HG02973 (cell line): Measurements from ENCODE around the gene TPP2.

Source experiments
- ATAC-seq: cut with Tn5 transposase; IDR thresholded peaks from one replicate; pipeline ENCODE4 v1.9.1; 2021; ENCODE audit warnings: moderate library complexity; ENCODE audit not compliant: unreplicated experiment

TPP2 gene

DNA sequence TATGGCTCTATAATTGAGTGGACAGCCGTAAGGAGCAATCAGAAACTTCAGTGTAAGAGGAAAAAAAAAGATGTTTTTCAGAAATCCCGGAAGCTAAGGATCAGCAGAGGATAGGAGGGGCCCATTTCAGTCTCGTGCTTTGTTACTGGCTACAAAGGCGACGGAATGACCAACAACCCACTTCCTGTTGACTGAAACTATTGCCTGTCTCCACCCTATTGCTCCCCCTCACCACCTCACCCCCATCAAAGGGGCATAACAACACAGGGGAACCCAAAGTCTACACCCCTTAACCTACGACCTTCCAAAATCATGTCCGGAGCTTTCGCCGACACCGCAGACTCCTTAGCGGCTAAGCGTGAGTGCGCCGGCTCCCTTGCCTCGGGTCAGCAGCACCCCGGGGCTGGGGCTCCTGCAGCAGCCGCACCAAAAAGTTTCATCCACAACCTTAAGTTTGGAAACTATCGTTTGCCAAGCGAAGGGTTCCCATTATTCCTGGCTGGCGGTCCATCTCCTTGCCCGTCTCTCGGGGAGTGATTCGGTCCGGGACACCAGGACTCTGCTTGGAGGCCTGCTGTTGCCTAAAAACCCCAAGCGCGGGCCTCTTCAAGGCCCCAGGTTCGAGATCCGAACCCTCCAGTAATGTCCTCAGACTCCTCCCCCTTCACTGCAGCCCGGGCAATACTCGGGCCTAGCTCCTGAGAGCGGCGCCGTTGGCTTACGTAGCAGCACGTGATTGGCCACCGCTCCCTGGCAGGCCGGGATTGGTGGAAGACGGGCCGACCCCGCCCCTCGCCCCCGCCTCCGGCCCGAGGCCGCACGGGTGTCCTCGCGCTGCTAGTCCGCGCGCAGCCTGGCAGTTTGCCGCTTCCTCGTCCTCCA lies at the start of gene TPP2:
TPP2 (plus strand) TSS at position 840 of the 882 bp plus-strand sequence. CDS start 53 bp downstream, outside the sequence.
- ATAC-seq, result peak; percentile 81

DNA sequence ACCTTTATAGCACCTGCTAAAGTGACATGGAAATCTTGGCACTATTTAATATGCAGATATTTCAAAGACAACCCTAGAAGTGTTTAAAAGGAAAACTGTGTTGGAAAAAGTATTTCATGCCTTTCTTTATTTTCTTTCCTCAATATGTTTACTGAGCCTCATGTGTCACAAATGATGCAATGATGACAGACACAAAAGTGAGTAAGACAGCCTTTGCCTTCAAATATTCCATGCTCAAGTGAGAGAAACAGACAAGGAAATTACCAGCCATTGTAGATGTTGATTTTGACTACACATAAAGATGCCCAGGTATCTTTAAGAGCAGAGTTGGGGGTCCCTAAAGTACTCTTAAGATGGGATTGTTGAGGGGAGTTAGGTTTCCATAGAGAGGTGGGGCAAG lies 48.0 kb upstream of the TPP2 start:
- no peak for ATAC-seq

DNA sequence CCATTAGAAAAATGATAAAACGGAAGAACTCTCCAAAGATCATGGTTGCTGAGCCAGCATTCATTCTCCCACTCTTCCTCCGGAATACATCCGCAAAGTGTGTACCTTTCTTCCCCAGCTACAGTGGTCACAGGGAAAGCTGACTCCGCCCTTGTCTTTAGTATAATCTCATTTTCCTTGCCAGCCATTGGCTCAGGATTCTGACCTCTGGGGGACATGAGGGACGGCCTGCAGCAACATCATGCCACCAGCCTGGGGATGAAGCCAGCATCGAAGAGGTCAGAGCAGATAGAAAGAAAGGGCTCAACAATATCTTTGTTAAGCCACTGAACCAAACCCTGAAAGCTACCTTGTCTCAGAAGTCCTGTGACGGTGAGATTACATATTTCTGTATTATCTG lies 46.3 kb upstream of the TPP2 start:
- no peak for ATAC-seq

DNA sequence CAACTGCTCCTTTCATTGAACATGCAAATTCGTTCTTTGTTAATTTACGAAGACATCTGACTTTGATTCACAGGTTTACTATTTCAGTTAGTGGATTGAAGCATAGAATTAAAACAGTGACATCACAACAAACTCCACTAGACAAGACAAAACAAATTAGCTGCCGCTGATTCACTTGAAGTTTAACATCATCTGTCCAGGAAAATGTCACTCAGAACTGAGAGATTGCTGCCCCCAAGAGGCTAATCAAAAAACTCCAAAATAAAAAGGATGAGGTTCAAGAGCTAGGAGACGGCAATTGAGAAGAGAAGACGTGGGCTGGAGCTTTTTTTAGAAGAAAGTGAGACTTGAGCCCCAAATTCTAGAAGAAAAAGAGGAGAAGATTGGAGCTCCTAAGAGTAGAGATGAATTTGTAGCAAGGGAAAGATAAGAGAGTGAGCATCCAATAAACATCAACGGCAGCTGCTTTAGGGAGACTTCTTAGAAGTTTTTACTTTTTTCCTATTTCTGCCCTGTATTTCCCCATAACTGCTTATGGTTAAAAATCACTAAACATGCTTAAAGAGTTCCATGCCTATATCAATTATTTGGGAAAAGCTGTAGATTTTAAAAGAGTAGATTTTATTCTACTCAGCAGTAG lies 40.8 kb upstream of the TPP2 start:
- peak; percentile 66 for ATAC-seq

DNA sequence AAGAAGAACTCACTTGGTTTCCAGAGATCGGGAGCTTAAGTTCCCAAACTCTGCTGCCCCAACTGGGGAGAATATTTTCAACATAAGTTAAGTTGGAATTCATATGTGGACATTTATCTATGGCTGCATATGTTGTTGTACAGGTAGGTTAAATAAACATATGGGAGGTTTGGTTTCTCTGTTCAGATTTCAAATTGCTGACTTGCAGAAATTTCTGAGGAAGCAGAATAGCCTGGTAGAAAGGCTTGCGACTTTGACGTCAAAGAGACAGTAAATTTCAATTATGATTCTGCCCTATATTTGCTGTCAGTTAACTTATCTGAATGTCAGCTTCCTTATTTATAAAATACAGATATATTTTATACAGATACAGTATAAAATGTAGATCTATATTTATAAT lies 40.0 kb upstream of the TPP2 start:
- no peak for ATAC-seq

DNA sequence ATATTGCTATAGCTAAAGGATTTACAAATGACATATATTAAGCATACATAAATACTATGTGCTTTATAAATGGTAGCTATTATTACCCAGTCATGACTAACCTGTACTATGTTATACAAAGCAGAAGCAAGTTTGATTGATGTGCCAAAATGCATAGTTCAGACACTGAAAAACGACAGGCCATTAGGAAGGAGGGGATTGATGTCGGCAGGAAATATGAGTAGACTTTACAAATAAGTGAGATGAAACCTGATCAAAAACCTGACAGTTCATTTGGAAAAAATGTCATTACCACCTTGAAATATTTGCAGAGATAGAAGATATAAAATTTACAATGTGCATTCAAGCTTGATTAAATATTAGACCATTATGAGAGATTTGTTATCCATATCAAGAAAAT lies 38.8 kb upstream of the TPP2 start:
- no peak for ATAC-seq

DNA sequence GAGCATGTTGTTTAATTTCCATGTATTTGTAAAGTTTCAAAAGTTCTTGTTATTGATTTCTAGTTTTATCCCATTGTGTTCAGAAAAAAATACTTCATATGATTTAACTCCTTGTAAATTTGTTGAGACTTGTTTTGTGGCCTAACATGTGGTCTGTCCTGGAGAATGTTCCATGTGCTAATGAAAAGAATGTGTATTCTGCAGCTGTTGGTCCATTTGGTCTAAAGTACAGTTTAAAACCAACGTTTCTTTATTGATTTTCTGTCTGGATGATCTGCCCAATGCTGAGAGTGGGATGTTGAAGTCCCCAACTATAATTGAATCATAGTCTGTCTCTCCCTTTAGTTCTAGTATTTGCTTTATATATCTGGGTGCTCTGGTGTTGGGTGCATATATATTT lies 34.9 kb upstream of the TPP2 start:
- ATAC-seq, result no peak

DNA sequence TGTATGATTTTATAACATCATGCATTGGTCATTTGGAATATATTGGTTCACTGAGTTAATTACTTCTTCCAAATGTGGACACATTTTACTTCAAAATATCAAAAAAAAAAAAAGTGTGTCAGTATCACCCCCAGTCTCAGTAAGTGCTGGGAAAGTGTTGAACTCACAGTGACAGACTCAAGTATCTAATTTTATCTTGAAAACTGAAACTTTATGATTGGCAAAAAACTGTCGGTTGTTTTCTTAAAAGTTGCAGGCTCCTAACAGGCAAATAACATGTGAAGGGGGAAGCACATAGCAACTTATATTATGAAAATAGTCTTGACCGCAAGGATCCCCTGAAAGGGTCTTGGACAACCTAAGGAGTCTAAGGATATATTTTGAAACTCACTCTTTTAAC lies 33.5 kb upstream of the TPP2 start:
- ATAC-seq, result no peak

DNA sequence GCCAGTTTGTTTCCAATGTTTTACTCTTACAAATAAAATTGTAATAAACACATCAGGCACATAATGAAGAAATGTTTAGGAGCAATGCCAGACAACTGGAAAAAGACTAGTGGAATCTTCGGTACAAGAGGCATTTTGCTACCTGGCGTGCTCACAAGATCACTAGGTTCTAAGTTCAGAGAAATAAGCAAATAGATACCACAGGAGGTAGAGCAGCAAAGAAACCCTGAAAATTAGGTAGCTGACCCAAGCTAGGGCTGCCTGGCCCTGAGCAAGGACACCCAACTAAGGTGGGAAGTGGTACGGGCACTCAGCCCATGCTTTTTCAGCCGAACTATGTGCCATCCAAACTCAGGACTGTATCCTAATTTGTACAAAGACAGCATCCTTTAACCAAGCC lies 32.2 kb upstream of the TPP2 start:
- ATAC-seq, result no peak

DNA sequence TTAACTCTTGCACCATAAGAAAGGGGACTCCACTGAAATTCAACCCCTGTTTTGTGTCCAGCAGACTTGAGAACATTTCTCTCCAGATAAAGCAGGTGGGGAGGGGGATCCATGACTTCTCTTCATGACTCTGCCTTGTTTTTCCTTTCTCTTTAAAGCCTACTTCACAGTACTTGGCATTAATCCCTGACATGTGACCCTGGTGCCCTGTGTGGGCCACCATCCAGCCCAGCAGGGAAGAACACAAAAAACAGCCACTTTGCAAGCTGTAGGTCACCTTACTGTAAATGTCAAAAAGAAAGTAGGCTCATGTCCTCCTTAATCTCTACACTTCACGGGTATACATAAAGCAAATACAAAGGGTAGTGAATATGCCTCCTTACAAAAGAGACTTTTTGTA lies 30.3 kb upstream of the TPP2 start:
- no peak for ATAC-seq

DNA sequence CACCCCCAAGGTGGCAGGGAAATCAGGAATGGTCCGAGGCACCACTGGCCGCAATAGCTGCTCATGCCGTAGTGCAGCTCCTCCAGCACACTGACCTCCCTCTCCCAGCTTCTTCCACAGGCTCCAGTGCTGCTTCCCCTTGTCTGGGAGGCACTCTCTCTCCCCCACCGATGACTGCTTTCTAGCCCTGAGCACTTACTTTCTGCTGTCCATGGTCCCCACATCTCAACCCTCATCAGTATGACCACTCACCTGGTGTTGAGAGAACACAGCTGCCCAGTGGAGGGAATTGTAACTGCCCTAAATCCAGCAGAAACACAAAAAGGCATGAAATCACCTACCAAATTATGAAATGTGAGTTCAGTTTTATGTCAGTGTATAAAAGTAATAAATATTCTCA lies 28.9 kb upstream of the TPP2 start:
- no peak for ATAC-seq

DNA sequence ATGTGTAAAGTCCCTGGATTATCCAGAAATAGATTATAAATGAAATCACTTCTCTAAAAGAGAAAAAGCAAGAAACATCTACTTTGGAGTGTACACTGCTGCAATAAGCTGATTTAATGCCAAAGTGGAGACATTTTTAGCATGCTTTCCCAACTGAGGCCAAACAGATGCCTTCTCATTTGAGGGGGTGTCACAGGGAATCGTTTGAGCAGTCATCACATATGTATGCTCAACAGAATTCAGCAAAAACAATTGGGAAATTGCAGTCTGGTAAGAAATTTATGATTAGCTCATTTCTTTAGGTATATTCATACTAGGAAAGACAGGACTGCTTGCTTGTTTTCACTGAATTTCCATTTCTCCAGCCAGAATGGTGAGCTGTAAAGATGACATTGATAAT lies 27.3 kb upstream of the TPP2 start:
- no peak for ATAC-seq

DNA sequence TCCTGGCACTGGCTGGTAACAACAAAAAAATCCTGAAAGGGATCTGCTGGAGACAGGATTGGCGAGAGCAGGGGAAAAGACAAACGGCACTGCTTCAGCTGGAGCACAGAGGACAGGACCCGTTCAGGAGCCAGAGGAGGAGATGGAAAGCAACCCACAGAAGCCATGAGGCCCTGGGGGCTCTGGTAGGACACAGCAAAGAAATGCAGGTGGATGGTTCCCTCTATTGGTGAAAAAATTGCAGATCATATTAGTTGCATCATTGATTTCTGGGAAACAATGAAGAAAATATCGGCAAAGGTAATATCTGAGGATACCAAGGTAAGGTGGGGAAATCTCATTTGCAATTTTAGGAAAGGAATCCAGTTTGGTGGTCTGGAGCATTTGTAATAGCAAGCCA lies 25.7 kb upstream of the TPP2 start:
- no peak for ATAC-seq

DNA sequence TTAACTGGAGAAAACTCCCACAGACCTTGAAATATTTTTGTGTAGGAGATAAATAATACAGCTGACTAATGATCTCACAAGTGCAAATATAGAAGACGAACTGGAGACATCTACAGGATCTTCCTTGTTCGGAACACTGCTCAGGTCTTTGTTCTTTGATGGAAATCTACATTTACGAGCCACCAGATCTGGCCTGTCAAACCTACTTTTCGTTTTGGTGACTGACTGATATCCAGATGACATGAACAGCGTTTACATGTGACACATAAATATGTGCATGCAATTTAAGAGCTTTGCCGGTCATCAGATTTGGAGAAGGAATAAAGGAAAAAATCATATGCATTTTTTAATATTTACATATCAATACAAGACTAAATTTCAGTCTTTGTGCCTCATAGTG lies 24.5 kb upstream of the TPP2 start:
- no peak for ATAC-seq

DNA sequence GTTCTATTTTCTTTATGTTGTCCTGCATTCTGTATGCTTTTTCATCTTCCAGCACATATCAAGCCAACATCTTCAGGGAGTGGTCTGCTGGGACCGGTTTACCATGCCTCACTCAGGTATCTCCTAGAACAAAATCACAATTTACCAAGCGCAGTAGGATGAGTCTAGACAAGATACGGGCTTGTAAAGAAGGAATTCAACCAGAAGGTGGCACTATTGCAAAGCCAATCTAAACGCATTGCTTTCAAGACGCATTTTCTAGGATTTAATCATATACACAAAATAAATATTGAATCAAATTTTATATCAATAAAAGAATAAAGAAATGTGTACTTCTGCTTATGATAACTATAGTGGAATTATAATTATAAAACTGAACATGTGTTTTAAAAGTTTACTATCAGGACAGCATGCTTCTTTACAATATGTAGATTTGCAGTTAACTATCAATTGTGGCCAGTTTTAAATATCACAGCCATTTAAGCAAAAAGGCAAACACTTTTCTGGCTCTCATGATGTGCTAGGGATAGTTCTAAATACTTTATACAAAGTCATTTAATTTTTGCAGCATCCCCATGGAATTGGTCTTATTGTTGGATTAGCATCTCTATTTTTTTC lies 16.1 kb upstream of the TPP2 start:
- ATAC-seq, result peak; percentile 66

DNA sequence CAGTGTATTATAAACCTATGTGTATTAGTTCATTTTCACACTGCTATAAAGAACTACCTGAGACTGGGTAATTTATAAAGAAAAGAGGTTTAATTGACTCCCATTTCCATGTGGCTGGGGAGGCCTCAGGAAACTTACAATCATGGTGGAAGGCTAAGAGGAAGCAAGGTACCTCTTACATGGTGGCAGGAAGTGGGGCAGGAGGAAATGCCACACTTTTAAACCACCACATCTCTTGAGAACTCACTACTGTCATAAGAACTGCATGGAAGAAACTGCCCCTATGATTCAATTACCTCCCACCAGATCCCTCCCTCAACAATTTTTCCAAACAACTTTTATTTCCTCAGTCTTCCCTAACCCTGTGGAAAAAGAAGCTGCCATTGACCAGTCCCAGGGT lies 14.5 kb upstream of the TPP2 start:
- ATAC-seq, result no peak

DNA sequence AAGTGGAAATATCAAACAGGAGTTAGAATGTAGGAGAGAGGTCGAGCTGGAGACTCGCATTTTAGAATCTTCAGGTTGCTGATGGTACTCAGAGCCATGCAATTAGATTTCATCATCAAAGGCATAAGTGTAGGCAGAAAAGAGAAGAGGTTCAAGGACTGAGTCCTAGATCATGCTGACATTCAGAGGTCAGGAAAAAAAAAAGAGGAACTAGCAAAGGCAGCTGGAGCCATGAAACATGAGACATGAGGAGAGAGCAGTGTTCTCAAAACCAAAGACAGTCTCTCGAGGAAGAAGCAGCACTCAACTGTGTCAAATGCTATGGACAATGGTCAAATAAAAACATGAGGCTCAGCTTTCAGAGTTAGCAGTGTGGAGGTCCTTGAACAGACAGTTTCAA lies 12.4 kb upstream of the TPP2 start:
- peak; percentile 50 for ATAC-seq

DNA sequence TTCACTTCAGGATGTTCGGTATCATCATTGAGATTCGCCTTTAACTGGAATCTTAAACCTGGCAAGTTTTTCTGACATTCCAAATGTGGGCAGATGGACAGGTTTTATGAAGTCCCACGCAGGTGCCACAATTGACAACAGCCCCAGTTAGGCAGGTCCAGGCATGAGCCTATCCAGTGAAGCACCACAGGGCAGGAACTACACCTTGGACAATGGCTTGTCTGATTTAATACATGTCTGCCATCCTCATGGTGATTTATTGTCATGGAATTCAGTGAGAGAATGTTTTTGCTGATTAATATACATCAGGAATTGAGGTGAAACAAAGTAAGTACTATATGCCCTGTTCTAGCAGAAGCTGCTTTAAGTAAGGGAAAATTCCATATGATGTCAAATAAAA lies 10.2 kb upstream of the TPP2 start:
- ATAC-seq, result no peak

DNA sequence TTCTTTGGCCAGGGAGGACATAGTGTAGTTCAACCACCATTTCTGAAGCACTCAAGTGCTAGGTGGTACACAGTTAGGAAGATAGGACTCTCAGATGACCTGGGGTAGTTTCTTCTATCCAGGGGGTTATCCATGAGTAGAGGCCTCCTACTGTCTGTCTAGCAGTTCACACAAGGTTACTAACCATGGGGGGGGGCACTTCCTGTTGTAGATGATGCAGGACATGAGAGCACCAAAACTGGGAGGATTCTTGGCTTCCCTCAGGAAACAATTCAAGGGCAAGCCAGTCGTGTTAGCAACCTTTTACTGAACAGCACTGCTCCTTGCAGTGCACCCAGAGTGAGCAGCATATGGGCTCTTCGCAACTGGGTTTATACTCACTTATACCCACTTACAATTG lies 8.9 kb upstream of the TPP2 start:
- no peak for ATAC-seq

DNA sequence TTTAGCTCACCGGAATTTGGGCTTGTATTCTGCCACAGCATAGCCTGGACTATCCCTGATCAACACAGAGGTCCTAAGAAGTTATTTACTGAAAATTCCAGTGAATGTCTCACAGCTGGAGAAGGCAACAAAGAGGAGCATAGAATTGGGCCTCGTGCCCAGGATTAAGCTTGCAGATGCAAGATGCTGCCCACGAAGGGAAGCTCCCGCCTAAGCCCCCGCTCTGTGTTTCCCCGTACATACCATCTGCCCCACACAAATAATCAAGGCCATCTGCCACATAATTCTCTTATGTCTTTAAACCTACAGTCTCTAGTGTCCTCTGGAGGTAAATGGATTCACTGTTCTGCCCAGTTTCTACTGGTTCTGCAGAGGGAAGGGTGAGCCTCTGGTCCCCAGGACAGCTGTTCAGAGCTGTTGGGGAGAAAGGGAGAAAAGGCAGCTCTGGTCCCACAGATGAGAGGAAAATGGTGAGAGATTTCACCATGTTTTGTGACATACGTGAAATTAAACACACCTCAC lies 7.4 kb upstream of the TPP2 start:
- ATAC-seq, result no peak

DNA sequence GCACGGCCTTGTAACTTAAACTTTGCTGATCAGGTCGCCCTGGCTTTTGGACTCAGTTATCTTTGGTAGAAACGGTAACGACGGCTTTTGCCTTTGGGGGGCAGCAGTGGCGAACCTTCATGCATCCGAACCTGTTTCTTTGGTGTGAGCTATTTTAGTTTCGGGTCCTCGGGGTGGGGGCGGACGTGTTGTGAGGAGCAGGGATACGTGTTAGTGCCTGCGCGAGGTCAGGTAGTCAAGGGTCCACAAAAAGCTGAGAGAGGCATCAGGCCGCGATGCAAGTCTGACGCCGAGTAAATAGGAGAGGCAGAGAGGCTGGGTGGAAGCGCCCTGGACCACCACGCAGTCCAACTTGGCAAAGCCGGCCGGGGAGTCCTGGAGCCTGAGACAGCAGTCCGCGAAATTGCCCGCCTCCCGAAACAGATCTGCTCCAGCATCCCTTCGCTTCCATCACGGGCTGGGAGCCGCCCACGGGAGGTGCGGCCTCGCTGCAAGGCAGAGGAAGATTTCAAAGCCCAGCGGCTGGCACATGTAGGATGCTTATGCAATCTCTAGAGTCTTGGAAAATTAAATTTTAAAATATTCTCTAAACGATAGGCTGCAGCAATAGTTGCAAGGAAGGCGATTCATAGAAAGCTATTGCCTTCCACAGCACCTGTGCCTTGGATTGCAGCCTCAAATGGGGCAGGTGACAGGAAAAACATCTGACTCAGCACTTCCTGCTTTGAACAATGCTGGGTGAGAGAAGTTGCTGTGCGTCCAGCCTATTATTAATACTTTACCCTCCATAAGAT lies 4.6 kb upstream of the TPP2 start:
- ATAC-seq, result peak; percentile 38
